Stomach smooth muscle (tissue), 2 donors: ENCODE results near the gene XPO4.
A peak's percentile ranks its signal among the peaks of the same experiment; 100 is the strongest.
"Not testable (repeated sequence)": the region's sequence is repeated elsewhere in the genome, so short reads cannot be mapped to it uniquely, and the experiment has no call there.

ENCODE experiments used
- H3K27ac ChIP-seq: one replicate; pipeline ENCODE4 v1.7.0; 2013; ENCODE audit warnings: mild to moderate bottlenecking, low read length, inconsistent platforms
- H3K27me3 ChIP-seq, 2 donors: one replicate each; pipeline ENCODE4 v1.7.0; 2013; ENCODE audit warnings: low read length in 2 of 2; ENCODE audit not compliant: insufficient read depth in 2 of 2, control insufficient read depth in 1 of 2
- H3K36me3 ChIP-seq, 2 donors: one replicate each; pipeline ENCODE4 v1.7.0; 2013; ENCODE audit warnings: low read length in 2 of 2; ENCODE audit not compliant: control insufficient read depth in 2 of 2, insufficient read depth in 2 of 2
- H3K4me1 ChIP-seq: one replicate; pipeline ENCODE4 v1.7.0; 2013; ENCODE audit warnings: low read length; ENCODE audit not compliant: control insufficient read depth, insufficient read depth
- H3K4me3 ChIP-seq, 2 donors: one replicate each; pipeline ENCODE4 v1.7.0; 2013; ENCODE audit warnings: low read length in 2 of 2
- H3K9ac ChIP-seq, 2 donors: one replicate each; pipeline ENCODE4 v1.7.0; 2013; ENCODE audit warnings: low read length in 2 of 2, mild to moderate bottlenecking in 1 of 2
- H3K9me3 ChIP-seq, 2 donors: one replicate each; pipeline ENCODE4 v1.7.0; 2013; ENCODE audit warnings: low read length in 2 of 2; ENCODE audit not compliant: control insufficient read depth in 2 of 2
- donor health status: healthy.
- donor health status: Pancreatic carcinoma.

Gene XPO4

DNA sequence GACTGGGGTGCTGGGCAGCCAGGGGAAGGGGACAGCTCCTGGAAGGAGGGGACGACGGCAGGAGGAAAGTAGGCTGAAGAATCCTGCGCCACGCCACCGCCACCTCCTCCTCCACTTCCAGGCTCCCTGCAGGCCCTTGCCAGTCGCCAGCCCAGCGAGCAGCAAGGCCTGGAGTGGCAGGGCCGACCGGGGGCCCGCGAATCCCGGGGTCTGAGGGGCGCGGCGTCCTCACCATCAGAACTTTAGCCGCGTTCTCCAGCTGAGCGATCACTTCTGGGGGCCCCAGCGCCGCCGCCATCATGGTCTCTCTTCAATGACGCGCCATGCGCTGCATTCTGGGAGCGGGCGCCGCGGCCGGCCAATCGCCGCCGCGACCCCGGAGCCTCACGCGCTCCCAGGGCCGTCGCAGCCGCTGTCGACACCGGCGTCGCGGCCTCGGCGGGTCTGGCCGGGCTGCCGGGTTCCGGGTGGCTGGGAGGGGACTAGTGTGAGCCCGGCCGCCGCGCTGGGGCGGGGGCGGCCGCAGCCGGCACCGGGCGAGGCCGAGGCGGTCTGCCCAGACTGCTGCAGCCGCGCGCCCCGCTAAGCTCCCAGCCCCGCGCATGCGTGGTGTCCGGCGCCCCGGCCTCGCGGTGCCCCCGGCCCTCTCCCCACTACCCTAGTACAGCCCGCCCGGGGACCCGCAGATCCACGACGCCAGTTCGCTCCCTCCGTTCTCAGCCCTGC, at the start of gene XPO4:
XPO4 (minus strand) TSS at position 309 of the 726 bp plus-strand sequence; CDS start at position 301, 8 bp downstream.
- H3K4me1 ChIP-seq = peaks cover 11% of the 10 kb centered on the region
- H3K4me3 ChIP-seq = peak within 1 kb of the TSS; percentile 91 to 95
- no peaks in the 10 kb centered on the region for H3K27me3 ChIP-seq
- H3K9me3 ChIP-seq = no peaks in the 10 kb centered on the region
- H3K36me3 ChIP-seq = peaks cover 4 to 6% of the 10 kb centered on the region in 2 donors
- H3K27ac ChIP-seq = peak within 1 kb of the TSS; percentile 92
- H3K9ac ChIP-seq = peak within 1 kb of the TSS; percentile 95 to 98

DNA sequence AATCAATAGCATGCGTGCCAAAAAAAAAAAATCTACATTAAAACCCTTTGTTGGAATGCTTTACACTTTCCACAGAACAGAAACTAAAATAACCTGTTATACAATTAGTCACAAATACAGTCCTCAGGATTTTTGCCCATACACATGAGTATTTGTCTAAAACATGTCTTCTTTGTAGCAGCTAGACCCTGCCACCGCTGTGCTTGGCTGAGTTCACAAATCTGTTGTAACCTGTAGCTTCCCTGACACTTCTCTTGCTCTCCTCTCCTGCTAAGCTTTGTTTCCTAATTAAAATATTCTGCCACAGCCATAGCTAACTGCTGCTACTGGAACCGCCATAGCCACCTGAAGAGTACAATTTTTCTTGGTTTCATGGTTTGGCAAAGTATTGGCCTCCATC, 45.5 kb upstream of the XPO4 start:
- H3K9me3 ChIP-seq, H3K27ac ChIP-seq, H3K9ac ChIP-seq, H3K4me1 ChIP-seq, H3K4me3 ChIP-seq, H3K27me3 ChIP-seq, H3K36me3 ChIP-seq: not testable (repeated sequence)

DNA sequence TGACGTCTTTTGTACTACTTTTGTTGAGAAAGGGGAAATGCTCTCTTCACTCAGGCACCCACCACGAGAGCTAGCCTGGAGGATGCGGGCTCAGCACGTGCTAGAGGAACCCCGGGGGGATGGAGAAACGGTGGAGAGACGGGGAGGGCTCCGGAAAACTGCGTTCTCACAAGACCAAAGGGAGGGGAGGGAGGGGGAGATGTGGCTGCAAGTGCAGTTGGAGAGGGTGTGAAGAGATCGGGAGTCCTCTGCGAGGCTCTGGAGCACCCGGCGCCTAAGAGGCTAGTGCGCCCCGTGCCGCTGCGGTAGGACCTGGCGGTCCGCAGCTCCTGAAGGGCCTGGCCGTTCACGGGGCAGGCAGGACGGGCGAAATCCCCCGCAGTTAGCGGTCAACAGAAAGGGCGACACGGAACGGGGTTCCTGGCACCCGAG, 43.4 kb upstream of the XPO4 start:
- Histone ChIP-seq H3K27me3 (peaks cover 0 to 2% of the 10 kb centered on the region in 2 donors), H3K9ac (no peak overlapping the region), H3K4me1 (peaks cover 5% of the 10 kb centered on the region), H3K9me3 (no peaks in the 10 kb centered on the region), H3K27ac (no peak overlapping the region), H3K36me3 (no peaks in the 10 kb centered on the region), H3K4me3 (peak overlapping the region in 1 of 2 donors; percentile 35)

DNA sequence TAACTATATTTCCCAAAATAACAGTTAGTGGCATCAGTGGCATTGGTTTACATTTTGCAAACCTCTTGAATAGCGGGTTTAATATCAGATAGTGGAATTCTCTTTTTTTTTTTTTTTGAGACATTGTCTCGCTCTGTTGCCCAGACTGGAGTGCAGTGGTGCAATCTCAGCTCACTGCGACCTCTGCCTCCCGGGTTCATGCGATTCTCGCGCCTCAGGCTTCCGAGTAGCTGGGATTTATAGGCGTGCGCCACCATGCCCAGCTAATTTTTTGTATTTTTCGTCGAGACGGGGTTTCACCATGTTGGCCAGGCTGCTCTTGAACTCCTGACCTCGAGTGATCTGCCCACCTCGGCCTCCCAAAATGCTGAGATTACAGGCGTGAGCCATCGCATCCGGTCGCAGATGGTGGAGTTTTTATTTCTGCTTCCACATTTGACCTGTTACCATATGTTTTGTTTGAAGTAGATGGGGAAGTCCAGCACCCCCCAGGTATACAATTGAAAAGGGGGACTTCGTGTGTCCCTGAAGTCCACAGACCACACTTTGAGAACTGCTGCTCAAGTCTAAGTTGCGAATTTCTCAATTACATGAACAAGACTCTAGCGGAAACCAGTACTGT, 40.5 kb upstream of the XPO4 start:
- H3K27ac ChIP-seq = peak overlapping the region; percentile 41
- H3K4me1 ChIP-seq = peaks cover 5% of the 10 kb centered on the region
- peak overlapping the region in 1 of 2 donors; percentile 60 for H3K9ac ChIP-seq
- H3K36me3 ChIP-seq = no peaks in the 10 kb centered on the region
- no peaks in the 10 kb centered on the region for H3K9me3 ChIP-seq
- peak overlapping the region; percentile 36 to 49 for H3K4me3 ChIP-seq
- H3K27me3 ChIP-seq = peaks cover 0 to 2% of the 10 kb centered on the region in 2 donors

DNA sequence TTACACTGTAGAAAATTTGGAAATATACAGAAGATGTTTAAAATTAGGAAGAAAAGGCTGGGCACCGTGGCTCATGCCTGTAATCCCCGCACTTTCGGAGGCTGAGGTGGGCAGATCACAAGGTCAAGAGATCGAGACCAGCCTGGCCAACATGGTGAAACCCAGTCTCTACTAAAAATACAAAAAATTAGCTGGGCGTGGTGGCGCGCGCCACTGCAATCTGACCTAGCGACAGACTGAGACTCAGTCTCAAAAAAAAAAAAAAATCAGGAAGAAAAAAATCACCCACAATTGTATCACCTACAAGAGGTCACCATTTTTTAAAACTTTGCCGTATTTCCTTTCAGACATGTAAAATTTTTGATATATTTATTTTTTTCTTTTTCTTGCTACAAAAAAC, 38.0 kb upstream of the XPO4 start:
- H3K4me1 ChIP-seq, H3K4me3 ChIP-seq, H3K27ac ChIP-seq, H3K27me3 ChIP-seq, H3K9me3 ChIP-seq, H3K9ac ChIP-seq, H3K36me3 ChIP-seq: not testable (repeated sequence)

DNA sequence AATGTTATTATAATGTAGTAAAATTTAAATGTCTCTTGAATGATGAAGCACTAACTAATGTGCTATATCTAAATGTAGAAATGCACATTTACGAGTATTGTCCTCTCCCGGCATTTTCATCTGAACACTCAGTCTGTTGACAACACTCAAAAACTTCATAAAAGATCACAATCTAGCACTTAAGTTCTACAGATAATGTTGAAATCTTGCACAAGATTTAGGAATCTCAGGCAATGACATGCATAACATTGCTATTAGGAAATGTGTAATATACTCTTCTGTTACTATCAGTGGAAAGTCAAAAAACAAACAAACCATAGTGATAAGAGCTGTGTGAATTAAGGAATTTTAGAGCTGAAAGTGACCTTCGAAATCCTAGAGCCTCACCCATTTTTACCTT, 37.5 kb upstream of the XPO4 start:
- Histone ChIP-seq H3K9ac (no peak overlapping the region), H3K4me3 (no peak overlapping the region), H3K9me3 (no peaks in the 10 kb centered on the region), H3K36me3 (no peaks in the 10 kb centered on the region), H3K27me3 (no peaks in the 10 kb centered on the region), H3K27ac (no peak overlapping the region), H3K4me1 (peaks cover 5% of the 10 kb centered on the region)

DNA sequence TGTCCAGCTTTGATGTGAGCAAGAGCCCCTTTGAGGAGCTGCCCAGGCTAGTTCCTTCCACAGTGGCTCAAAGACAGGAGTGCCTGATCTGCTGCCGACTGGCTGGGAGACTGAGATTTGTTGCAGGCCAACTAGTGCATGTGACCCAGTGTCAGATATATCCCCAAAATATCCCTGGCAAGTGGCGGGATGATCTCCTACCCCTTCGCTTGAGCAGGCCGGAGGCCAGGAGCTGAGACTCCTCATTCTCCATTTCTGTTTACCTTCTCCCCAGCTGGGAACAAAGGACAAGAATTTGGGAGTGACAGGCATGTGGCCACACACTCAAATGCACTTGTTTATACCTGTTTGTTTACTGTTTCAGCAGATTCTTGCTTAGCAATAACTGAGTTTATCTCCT, 37.1 kb upstream of the XPO4 start:
- no peak overlapping the region for H3K27ac ChIP-seq
- no peak overlapping the region for H3K9ac ChIP-seq
- no peaks in the 10 kb centered on the region for H3K9me3 ChIP-seq

DNA sequence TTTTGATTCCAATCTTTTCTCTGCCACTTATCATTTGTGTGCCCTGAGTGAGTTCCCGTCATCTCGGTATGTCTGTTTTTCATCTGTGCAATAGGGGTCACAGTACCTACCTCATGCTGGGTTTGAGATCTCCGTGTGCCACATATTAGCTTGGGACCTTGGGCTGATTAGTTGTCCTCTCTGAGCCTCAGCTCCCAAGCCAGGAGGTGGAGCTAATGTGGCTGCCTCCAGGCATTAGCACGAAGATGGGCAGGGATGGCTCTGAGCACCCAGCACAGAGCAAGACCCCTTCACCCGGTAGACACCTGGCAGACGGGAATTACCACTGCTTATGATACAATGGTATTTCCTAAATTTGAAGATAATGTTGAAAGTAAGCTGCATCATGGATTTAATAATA, 35.8 kb upstream of the XPO4 start:
- Histone ChIP-seq H3K9me3 (no peaks in the 10 kb centered on the region), H3K9ac (no peak overlapping the region), H3K4me3 (no peak overlapping the region), H3K36me3 (no peaks in the 10 kb centered on the region), H3K27ac (no peak overlapping the region), H3K4me1 (peaks cover under 1% of the 10 kb centered on the region), H3K27me3 (no peaks in the 10 kb centered on the region)

More for the DNA sequence above, 37.1 kb upstream of the XPO4 start:
- Histone ChIP-seq H3K36me3 (no peaks in the 10 kb centered on the region), H3K4me1 (peaks cover 5% of the 10 kb centered on the region), H3K4me3 (no peak overlapping the region), H3K27me3 (no peaks in the 10 kb centered on the region)

DNA sequence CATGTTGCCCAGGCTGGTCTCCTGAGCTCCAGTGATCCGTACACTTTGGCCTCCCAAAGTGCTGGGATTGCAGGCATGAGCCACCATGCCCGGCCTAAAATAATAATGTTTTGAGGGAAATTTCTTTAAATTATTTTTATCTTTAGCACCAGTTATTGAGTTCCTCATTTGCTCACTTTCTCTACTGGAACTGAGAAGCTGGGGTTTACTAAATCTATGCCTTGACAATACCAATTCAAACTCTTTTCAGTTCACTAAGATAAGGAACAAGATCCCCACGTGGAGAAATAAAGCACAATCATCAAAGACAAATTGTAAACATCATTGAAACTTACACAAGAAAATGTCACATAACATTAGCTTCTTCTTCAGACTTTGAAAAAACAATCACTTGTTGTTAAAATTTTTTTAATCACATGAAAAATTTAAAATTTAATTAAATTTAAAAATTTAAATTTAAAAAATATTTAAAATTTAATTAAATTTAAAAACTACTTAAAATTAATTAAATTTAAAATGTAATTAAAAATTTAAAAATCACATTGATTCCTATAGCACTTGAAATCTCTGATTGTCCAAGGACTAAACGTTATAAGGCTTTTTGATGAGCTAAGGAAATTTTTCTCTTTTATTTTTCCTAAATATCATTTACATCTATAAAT, 25.2 kb upstream of the XPO4 start:
- no peaks in the 10 kb centered on the region for H3K4me1 ChIP-seq
- H3K27ac ChIP-seq = no peak overlapping the region
- H3K27me3 ChIP-seq = no peaks in the 10 kb centered on the region
- no peak overlapping the region for H3K9ac ChIP-seq
- H3K36me3 ChIP-seq = no peaks in the 10 kb centered on the region
- no peaks in the 10 kb centered on the region for H3K9me3 ChIP-seq
- H3K4me3 ChIP-seq = no peak overlapping the region

DNA sequence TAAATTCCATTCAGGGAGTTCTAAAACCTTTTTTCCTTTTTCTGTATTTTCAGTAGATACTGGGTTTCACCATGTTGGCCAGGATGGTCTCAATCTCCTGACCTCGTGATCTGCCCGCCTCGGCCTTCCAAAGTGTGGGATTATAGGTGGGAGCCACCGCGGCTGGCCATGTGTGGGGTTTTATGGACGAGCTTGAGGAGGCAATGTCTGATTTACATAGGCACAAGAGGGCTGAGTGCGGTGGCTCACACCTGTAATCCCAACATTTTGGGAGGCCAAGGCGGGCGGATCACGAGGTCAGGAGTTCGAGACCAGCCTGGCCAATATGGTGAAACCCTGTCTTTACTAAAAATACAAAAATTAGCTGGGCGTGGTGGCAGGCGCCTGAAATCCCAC, 22.8 kb upstream of the XPO4 start:
- not testable (repeated sequence) for H3K27me3 ChIP-seq, H3K36me3 ChIP-seq, H3K4me3 ChIP-seq, H3K9me3 ChIP-seq, H3K27ac ChIP-seq, H3K9ac ChIP-seq, H3K4me1 ChIP-seq
